Karpas-422 (cell line): Measurements from ENCODE around the gene TAS2R14. TPM values are rescaled to one million over a fixed set of nuclear protein-coding genes. Genes with fewer than 3 reads are reported as not detected.

Experiments
- DNase-seq: peaks from one replicate; pipeline ENCODE4 v3.0.0-alpha.2; 2015
- H2AFZ ChIP-seq: fragments of 200-600 bp; sonication (generic); 2 replicates; pipeline ENCODE4 v1.6.1; 2014; ENCODE audit warnings: antibody characterized with exemption, low read length, mixed read lengths
- H3K27ac ChIP-seq: fragments of 200-600 bp; sonication (generic); 2 replicates; pipeline ENCODE4 v1.5.1; 2014; ENCODE audit warnings: mild to moderate bottlenecking, low read length, moderate library complexity
- H3K27me3 ChIP-seq: fragments of 200-600 bp; sonication (generic); 2 replicates; pipeline ENCODE4 v1.6.1; 2014; ENCODE audit warnings: low read length, mixed read lengths
- H3K36me3 ChIP-seq: fragments of 200-600 bp; sonication (generic); 2 replicates; pipeline ENCODE4 v1.6.1; 2014; ENCODE audit warnings: low read length, mixed read lengths; ENCODE audit not compliant: insufficient read depth
- H3K4me1 ChIP-seq: fragments of 200-600 bp; sonication (generic); 2 replicates; pipeline ENCODE4 v1.6.1; 2014; ENCODE audit warnings: mild to moderate bottlenecking, low read length, mixed read lengths
- H3K4me2 ChIP-seq: fragments of 200-600 bp; sonication (generic); 2 replicates; pipeline ENCODE4 v1.6.1; 2014; ENCODE audit warnings: low read length, low read depth, mild to moderate bottlenecking; ENCODE audit not compliant: poor library complexity, severe bottlenecking
- H3K4me3 ChIP-seq: fragments of 200-600 bp; sonication (generic); 2 replicates; pipeline ENCODE4 v1.5.1; 2014; ENCODE audit warnings: mild to moderate bottlenecking, antibody characterized with exemption, low read length, mixed read lengths
- H3K79me2 ChIP-seq: fragments of 200-600 bp; sonication (generic); 2 replicates; pipeline ENCODE4 v1.6.1; 2014; ENCODE audit warnings: mild to moderate bottlenecking, low read length, mixed read lengths
- H3K9ac ChIP-seq: fragments of 200-600 bp; sonication (generic); 2 replicates; pipeline ENCODE4 v1.6.0; 2014; ENCODE audit warnings: low read length
- H3K9me2 ChIP-seq: fragments of 200-600 bp; sonication (generic), shearing (Covaris generic); replicated peaks from 2 replicates; pipeline ENCODE4 v1.6.0; 2014; ENCODE audit warnings: mild to moderate bottlenecking, low read length, moderate library complexity; ENCODE audit not compliant: insufficient read depth
- H3K9me3 ChIP-seq: fragments of 300-700, 200-600 bp; sonication (generic); 2 replicates; pipeline ENCODE4 v1.6.1; 2014; ENCODE audit warnings: low read length, mixed read lengths
- H4K20me1 ChIP-seq: fragments of 200-600 bp; sonication (generic); 2 replicates; pipeline ENCODE4 v1.6.1; 2014; ENCODE audit warnings: mild to moderate bottlenecking, antibody characterized with exemption, low read length, low read depth; ENCODE audit not compliant: insufficient read depth
- total RNA-seq: library from RNA; depleted of rRNA; stranded (reverse); fragments of >200 nt; shearing (Covaris generic); gene quantifications from 2 replicates; pipeline ENCODE4 v1.2.3, GENCODE V29; 2014; ENCODE audit warnings: low replicate concordance

The TAS2R14 gene
- total RNA-seq, 1 experiment from 2014 or later = 12.6 TPM

DNA sequence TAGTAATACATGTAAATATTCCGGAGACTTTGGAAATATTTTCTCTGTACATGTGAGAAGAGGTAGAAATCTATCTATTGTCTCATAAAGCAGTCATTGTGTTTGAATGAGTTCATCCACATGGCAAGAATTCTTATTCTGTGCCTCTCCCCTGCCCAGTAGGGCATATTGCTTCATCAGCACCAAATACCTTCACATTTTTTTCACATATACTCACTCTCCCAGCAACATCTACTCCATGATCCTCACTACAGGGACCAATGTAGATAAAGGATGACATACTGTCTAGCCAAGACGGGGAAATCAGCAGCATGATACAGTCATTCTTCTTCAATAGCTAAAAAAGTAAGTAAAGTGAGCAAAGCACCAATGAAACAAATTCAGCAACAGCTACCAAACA is 1.3 kb upstream of the TAS2R14 start:
- Histone ChIP-seq H3K9me3 (no peaks in the 10 kb centered on the region), H3K36me3 (no peaks in the 10 kb centered on the region), H3K9me2 (no peaks in the 10 kb centered on the region), H4K20me1 (no peaks in the 10 kb centered on the region), H3K4me2 (no peak overlapping the region), H2AFZ (no peak overlapping the region), H3K27me3 (no peaks in the 10 kb centered on the region), H3K9ac (no peak overlapping the region), H3K27ac (no peak overlapping the region), H3K4me1 (peaks cover 18% of the 10 kb centered on the region), H3K4me3 (no peak overlapping the region), H3K79me2 (peaks cover 18% of the 10 kb centered on the region)
- DNase-seq = no peak

DNA sequence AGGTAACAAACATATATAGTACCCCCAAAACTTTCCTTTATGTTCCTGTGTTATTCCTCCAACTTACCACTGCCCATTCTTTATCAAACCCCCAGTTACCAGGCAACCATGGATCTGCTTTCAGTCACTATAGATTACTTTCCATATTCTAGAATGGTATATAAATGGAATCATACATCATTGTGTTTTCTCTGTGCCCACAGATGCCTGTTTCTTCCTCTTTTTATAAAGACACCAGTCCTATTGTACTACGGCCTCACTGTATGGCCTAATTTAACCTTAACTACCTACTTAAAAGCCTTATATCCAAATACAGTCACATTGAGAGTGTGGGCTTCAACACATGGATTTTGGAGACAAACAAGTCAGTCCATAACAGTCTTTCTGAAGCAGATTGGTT is 2.6 kb downstream of the TAS2R14 start:
- no peak overlapping the region for H3K4me3 ChIP-seq
- no peaks in the 10 kb centered on the region for H3K27me3 ChIP-seq
- peak overlapping the region; percentile 65 for H3K27ac ChIP-seq
- H4K20me1 ChIP-seq = no peaks in the 10 kb centered on the region
- H3K9me3 ChIP-seq = no peaks in the 10 kb centered on the region
- H3K9me2 ChIP-seq = no peaks in the 10 kb centered on the region
- H2AFZ ChIP-seq = no peak overlapping the region
- peak; percentile 47 for DNase-seq
- no peaks in the 10 kb centered on the region for H3K36me3 ChIP-seq
- peak overlapping the region; percentile 28 for H3K4me2 ChIP-seq
- no peak overlapping the region for H3K9ac ChIP-seq
- peaks cover 20% of the 10 kb centered on the region for H3K79me2 ChIP-seq
- peaks cover 18% of the 10 kb centered on the region for H3K4me1 ChIP-seq

- no peak for DNase-seq
- Histone ChIP-seq H3K9me2 (no peaks in the 10 kb centered on the region; the same call in 1 of the 2 replicates), H3K4me2 (no peak within 1 kb of the TSS), H3K27me3 (no peaks in the 10 kb centered on the region), H2AFZ (no peak within 1 kb of the TSS), H3K9ac (no peak within 1 kb of the TSS), H3K79me2 (no peaks in the 10 kb centered on the region), H3K36me3 (no peaks in the 10 kb centered on the region), H3K4me3 (no peak within 1 kb of the TSS), H4K20me1 (no peaks in the 10 kb centered on the region), H3K27ac (no peak within 1 kb of the TSS), H3K9me3 (no peaks in the 10 kb centered on the region), H3K4me1 (no peaks in the 10 kb centered on the region)
These were observed 10.2 kb downstream of the TAS2R14 start, which contains the start of gene PRH2 for GRCh38 chr12:10928746-10929286. Gene PRH2 (plus strand): TSS chr12:10929236. CDS start chr12:10929274, 38 bp downstream.

- no peak for DNase-seq
- Histone ChIP-seq H2AFZ (no peak overlapping the region), H3K9ac (no peak overlapping the region), H3K27me3 (no peaks in the 10 kb centered on the region), H3K27ac (no peak overlapping the region), H3K9me3 (no peaks in the 10 kb centered on the region), H3K4me3 (no peak overlapping the region), H3K9me2 (no peaks in the 10 kb centered on the region; the same call in 1 of the 2 replicates), H3K4me1 (no peaks in the 10 kb centered on the region), H3K4me2 (no peak overlapping the region), H3K36me3 (no peaks in the 10 kb centered on the region), H3K79me2 (no peaks in the 10 kb centered on the region), H4K20me1 (no peaks in the 10 kb centered on the region)
These were observed 12.8 kb downstream of the TAS2R14 start for GRCh38 chr12:10926269-10926668.

DNA sequence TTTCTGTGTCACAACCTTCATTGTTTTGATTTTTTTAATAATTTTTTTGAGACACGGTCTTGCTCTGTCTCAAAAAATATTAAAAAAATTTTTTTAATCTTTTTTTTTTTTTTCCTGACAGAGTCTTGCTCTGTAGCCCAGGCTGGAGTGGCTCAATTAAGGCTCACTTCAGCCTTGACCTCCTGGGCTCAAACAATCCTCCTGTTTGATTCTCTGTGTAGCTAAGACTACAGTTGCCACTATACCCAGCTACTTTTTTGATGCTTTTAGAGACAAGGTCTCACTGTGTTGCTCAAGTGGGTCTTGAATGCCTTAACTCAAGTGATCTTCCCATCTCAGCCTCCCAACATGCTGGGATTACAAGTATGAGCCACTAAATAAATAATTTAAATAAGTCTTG is 19.3 kb downstream of the TAS2R14 start:
- Histone ChIP-seq H4K20me1 (no peaks in the 10 kb centered on the region), H3K9me3 (no peaks in the 10 kb centered on the region), H3K4me2 (no peak overlapping the region), H3K9ac (no peak overlapping the region), H3K79me2 (peaks cover 3% of the 10 kb centered on the region; the same call in 1 of the 2 replicates), H3K27ac (no peak overlapping the region), H3K36me3 (no peaks in the 10 kb centered on the region), H3K27me3 (no peaks in the 10 kb centered on the region), H3K4me1 (no peaks in the 10 kb centered on the region), H3K4me3 (no peak overlapping the region), H2AFZ (no peak overlapping the region), H3K9me2 (no peaks in the 10 kb centered on the region)
- DNase-seq = no peak

- H3K4me3 ChIP-seq = no peak overlapping the region
- no peaks in the 10 kb centered on the region for H3K9me2 ChIP-seq
- no peaks in the 10 kb centered on the region for H3K27me3 ChIP-seq
- no peaks in the 10 kb centered on the region for H3K4me1 ChIP-seq
- no peaks in the 10 kb centered on the region for H3K36me3 ChIP-seq
- no peak for DNase-seq
- 0 out of 2 replicates have a peak, but pooled peaks cover 4% of the 10 kb centered on the region for H3K9me3 ChIP-seq
- no peaks in the 10 kb centered on the region for H3K79me2 ChIP-seq
- H3K27ac ChIP-seq = no peak overlapping the region
- H3K9ac ChIP-seq = no peak overlapping the region
- H4K20me1 ChIP-seq = no peaks in the 10 kb centered on the region
- no peak overlapping the region for H2AFZ ChIP-seq
- no peak overlapping the region for H3K4me2 ChIP-seq
These were observed 28.7 kb downstream of the TAS2R14 start for GRCh38 chr12:10910380-10910779.

DNA sequence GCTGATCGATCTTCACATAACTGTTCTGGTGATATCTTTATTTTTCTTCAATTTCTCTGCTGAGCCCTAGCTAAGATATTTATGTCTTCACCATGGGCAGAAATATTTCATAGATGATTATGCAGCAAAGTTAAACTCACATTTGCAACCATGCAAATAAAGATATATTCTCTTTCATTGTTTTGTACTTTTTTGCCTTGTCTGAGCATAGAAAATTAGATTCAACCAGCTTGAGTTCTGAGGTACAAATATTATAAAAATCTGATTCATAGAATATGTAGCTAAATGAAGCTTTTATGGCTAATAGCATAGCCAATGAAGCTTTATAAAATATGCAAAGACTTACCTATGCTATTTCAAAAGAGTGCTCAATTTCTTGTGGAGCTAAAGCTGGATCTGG is 29.6 kb downstream of the TAS2R14 start, which contains the start of gene TAS2R13:
TAS2R13 (minus strand) TSS at position 101 of the 400 bp plus-strand sequence. CDS start 264 bp downstream, outside the sequence.
- H3K4me3 ChIP-seq = no peak within 1 kb of the TSS
- H3K79me2 ChIP-seq = no peaks in the 10 kb centered on the region; the same call in 1 of the 2 replicates
- no peak within 1 kb of the TSS for H2AFZ ChIP-seq
- H3K27me3 ChIP-seq = no peaks in the 10 kb centered on the region
- H3K36me3 ChIP-seq = no peaks in the 10 kb centered on the region
- H3K4me2 ChIP-seq = no peak within 1 kb of the TSS
- DNase-seq = no peak
- H3K9me3 ChIP-seq = 0 out of 2 replicates have a peak, but pooled peaks cover 4% of the 10 kb centered on the region
- no peaks in the 10 kb centered on the region for H4K20me1 ChIP-seq
- no peaks in the 10 kb centered on the region for H3K9me2 ChIP-seq
- H3K4me1 ChIP-seq = no peaks in the 10 kb centered on the region
- no peak within 1 kb of the TSS for H3K9ac ChIP-seq
- H3K27ac ChIP-seq = no peak within 1 kb of the TSS

DNA sequence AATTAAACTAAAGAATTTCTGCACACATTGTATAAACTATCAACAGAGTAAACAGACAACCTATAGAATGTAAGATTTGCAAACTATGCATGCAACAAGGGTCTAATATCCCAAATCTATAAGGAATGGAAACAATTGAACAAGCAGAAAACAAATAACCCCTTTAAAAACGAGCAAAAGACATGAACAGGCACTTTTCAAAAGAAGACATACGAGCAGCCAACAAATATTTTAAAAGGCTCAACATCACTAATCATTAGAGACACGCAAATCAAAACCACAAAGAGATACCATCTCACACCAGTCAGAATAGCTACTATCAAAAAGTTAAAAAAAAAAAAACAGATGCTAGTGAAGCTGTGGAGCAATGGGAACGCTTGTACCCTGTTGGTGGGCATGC is 34.4 kb downstream of the TAS2R14 start:
- Histone ChIP-seq H3K4me2 (no peak overlapping the region), H4K20me1 (no peaks in the 10 kb centered on the region), H3K27ac (no peak overlapping the region), H3K9ac (no peak overlapping the region), H3K79me2 (peaks cover 12% of the 10 kb centered on the region), H2AFZ (no peak overlapping the region), H3K9me2 (no peaks in the 10 kb centered on the region), H3K4me1 (no peaks in the 10 kb centered on the region), H3K36me3 (no peaks in the 10 kb centered on the region), H3K9me3 (0 out of 2 replicates have a peak, but pooled peaks cover 4% of the 10 kb centered on the region), H3K4me3 (no peak overlapping the region), H3K27me3 (no peaks in the 10 kb centered on the region)
- DNase-seq = no peak
